GM10847 (cell line): ENCODE results near the gene SLC22A23.

Experiments
- POLR2A ChIP-seq: IDR thresholded peaks from 2 replicates; pipeline ENCODE4 v1.6.1; 2011; ENCODE audit not compliant: insufficient read length; ENCODE audit errors: extremely low read depth

SLC22A23 gene

GRCh38 chr6:3421791-3422434, 34.9 kb downstream of the SLC22A23 start:
- no peak for TF ChIP-seq POLR2A

DNA sequence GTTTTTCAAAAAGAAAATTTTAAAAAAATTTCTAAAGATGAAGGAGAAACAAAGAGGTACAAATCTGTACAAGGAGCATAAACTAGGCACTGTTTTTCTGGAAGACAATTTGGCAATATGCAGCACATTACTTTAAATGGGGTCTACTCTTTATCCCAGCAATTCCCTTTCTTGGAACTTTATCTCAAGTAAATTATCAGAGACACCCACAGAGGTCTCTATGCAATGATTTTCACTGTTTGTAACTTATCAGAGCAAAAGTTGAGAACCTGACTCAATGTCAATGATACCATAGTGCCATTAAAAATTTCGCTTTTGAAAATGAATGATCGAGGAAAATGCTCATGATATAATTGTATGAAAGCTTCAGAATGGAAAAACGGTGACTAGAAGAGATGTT, 35.7 kb downstream of the SLC22A23 start:
- no peak for TF ChIP-seq POLR2A

DNA sequence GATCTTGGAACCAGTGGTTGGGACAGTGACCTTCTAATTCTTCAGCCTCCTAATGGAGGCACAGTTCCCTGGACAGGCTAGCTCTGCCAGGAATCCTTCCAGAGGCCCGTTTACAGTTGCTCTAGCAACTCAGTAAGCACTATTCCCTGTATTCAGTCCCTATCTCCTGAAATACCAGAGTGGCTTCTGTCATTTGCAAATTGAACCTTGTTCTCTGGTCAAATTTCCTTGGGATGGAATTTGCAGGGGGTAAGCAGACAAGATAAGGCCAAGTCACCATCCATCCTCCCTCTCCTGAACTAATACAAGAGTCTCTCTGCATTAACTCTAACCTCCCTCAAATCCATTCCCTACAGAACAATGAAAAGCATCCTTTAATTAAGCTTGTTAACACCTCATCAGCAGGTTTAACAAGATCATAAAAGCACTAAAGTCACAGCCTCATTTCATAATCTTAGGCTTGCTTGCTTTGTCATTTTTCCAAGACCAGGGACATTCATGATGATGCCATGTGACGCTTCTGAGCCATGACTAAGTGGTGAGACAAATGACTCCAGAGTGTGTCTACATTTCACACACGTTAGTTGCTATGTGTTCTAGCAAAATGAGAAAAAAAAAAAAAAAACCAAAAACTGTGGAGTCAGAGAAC, 37.1 kb downstream of the SLC22A23 start:
- no peak for TF ChIP-seq POLR2A

- TF ChIP-seq POLR2A, result no peak
Measured at GRCh38 chr6:3418496-3419060, 38.3 kb downstream of the SLC22A23 start.

GRCh38 chr6:3417473-3417872, 39.4 kb downstream of the SLC22A23 start:
- no peak for TF ChIP-seq POLR2A

- TF ChIP-seq POLR2A, result no peak
Measured at GRCh38 chr6:3415490-3415889, 41.4 kb downstream of the SLC22A23 start.

GRCh38 chr6:3415082-3415453, 41.8 kb downstream of the SLC22A23 start:
- TF ChIP-seq POLR2A, result no peak

GRCh38 chr6:3414327-3415081, 42.3 kb downstream of the SLC22A23 start:
- no peak for TF ChIP-seq POLR2A

GRCh38 chr6:3413592-3413991, 43.3 kb downstream of the SLC22A23 start:
- TF ChIP-seq POLR2A, result no peak

DNA sequence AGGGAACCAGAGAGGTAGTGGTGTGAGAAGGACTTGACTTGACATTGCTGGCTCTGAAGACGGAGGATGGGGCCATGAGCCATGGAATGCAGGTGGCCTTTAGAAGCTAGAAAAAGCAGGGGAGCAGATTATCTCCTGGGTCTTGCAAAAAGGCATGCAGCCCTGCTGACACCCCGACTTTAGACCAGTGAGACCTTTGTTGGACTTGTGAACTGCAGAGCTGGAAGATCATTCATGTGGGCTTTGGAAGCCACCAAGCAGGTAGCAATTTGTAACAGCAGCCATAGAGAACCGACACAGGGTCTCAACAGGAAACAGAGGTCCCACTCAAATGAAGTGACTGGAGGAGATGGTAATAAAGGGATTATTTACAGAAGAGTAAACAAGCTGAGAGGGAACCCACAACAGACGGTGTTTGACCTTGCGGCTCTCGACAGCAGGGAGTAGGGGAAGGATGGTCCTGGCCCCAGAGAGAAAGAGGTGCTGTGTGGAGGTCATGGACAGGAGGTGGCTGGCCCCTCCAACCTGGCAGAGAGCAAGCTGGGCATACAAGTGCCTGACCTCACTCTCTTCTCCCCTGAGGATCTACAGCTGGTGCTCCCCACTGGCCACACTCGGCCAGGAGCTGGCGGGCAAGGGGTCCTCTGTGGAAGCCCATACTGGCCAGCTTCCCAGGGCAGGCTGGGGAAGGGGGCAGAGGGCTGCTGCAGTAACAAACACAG, 43.9 kb downstream of the SLC22A23 start:
- no peak for TF ChIP-seq POLR2A

DNA sequence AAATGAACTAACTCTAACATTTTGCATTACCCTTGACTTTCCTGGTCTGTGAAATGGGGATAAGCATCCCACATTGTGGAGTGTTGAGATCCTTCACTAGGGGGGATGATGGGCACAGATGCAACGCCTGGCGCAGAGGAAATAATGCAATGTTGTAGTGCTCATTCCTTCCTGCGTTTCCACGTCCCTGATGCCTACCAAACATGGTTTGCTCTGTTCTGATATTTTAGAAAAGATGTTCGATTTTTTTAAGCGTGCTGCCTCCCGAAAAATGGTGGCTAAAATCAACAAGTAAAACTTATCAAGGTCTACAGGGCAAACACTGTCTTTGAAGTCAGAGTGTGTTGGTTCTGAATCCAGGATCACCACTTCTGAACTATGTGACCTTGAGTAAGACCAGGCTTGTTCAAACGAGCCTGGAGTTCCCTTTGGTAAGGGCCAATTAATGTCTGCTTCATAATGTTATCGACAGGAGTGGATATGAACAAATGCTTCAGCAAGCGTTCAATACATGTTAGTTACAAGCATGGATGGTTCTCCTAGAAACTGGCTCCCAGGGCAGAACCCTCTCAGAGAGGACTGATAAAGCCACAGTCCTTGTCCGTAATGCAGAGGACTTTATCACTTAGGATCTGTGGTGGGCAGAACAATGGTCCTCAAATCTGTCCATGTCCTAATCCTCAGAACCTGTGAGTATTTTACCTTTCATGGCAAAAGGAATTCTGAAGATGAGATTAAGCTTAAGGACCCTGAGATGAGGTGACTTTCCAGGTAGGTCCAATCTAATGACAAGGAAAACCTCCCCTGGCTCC, 44.7 kb downstream of the SLC22A23 start:
- TF ChIP-seq POLR2A, result no peak

DNA sequence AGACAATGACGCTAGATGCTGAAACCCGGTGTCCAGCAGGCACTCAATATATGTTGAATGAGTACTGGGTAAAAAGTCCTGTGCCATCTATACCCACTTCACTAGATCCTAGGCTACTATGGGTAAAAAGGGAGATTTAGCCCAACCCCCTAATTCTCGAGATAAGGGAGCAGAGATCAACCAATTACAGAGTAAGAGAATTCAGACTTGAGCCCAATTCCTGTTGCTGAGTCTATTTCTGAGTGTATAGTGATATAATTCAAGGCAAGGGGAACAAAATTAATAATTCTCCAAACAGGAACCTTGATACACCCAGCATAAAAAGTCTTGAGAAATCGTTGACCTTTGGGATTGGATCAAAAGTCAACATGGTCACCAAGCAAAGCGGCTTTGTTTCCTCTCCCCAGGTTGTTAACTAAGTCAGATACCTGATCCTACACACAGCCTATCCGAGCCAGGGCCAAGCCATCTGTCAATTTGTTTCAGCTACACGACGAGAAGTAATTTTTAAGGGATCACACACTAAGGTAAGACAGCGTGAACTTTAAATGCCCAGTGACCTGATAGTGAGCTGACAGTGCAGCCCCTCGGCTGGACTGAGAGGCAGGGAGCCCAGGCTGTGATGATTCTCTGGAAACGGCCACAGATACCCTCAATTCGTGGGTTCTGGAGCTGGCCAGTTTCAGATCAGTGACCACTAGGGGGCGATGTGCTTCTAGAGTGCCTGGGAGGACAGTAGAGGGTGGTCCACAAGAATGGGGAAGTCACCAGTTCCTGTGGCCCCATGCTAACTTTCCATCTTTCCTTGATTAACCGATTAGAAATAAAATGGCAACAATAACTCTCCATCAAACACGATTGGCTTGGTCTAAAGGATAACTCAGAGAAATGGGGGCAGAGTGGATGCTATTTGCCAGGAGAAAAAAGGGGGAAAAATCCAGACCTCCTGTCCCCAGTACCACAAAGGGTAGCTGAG, 46.2 kb downstream of the SLC22A23 start:
- no peak for TF ChIP-seq POLR2A

DNA sequence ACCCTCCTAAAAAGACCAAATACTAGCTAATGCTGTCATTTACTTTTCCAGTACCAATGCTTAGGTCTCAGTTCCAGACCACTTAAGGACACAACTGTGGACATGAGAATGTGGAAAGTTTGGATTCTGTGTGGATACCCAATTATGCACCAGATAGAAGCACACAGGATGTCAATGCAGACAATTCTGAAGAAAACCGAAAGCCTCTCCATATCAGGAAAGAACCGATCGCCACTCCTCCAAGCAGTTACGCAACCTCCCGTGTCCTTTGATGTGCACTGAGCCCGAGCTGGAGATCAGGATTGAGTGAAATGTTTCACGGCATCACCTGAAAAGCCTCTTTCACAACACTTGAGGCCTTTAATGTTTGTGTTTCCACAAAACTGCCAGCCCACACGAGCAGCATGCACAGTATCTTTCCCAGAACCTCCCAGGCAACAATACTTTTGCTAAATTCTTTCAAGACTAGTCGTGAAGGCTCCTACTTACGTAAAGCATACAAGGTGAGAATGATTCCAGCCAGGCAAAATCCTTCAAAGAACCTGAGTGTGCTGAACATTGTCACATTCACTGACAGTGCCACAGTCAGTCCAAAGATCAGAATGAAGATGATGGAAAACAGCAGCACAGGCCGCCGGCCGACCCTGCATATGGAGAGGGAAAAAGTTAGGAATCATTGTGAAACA, 47.0 kb downstream of the SLC22A23 start:
- no peak for TF ChIP-seq POLR2A
